SK-N-SH (cell line): ENCODE data around the gene ADAP1. TPM values are rescaled to one million over a fixed set of nuclear protein-coding genes. Genes with fewer than 3 reads are reported as not detected.

Experiments
- CTCF ChIA-PET: fragments of 300-600, 350-600 bp; formaldehyde crosslinking; extraction: SDS; loops from one replicate; lab custom pipeline; 2021; lab: Yijun Ruan, JAX
- POLR2A ChIA-PET: fragments of 350-600 bp; sonication (Branson Sonifier 250); formaldehyde crosslinking; extraction: SDS; loops from one replicate; lab custom pipeline; 2020; ENCODE audit warnings: antibody characterized with exemption, inconsistent platforms; lab: Yijun Ruan, JAX
- DNase-seq: peaks from one replicate; pipeline ENCODE4 v3.0.0; 2012
- H2AFZ ChIP-seq: fragments of 200-600 bp; sonication (generic); 2 replicates; pipeline ENCODE4 v1.8.1; 2016; ENCODE audit warnings: antibody characterized with exemption, mild to moderate bottlenecking, low read depth
- H3F3A ChIP-seq: fragments of 200-600 bp; sonication (generic); replicated peaks from 2 replicates; pipeline ENCODE3; 2016; ENCODE audit warnings: antibody characterized with exemption, mild to moderate bottlenecking; ENCODE audit not compliant: insufficient read depth
- H3K27ac ChIP-seq, 2 experiments: fragments of 200-500 bp in 1 of 2; fragments of 200-600 bp in 1 of 2; sonication (Bioruptor generic) in 1 of 2; sonication (generic), shearing (Covaris generic) in 1 of 2; 2 replicates each; pipeline versions ENCODE4 v1.5.1 to v1.6.1; 2014 to 2016; ENCODE audit warnings: low read depth in 2 of 2, inconsistent platforms in 1 of 2, low read length in 1 of 2, mild to moderate bottlenecking in 1 of 2, mixed read lengths in 1 of 2
- H3K27me3 ChIP-seq: fragments of 200-600 bp; sonication (generic), shearing (Covaris generic); 2 replicates; pipeline ENCODE4 v1.6.1; 2016; ENCODE audit warnings: mixed run types; ENCODE audit not compliant: insufficient read depth
- H3K36me3 ChIP-seq, 2 experiments: fragments of 200-500 bp in 1 of 2; fragments of 200-600 bp in 1 of 2; sonication (Bioruptor generic) in 1 of 2; sonication (generic) in 1 of 2; replicated peaks in 1 of 2; 2 replicates each; pipeline versions ENCODE3 to v1.5.1; 2014 to 2016; ENCODE audit warnings: low read length in 1 of 2, mild to moderate bottlenecking in 1 of 2; ENCODE audit not compliant: insufficient read depth in 2 of 2, control insufficient read depth in 1 of 2
- H3K4me1 ChIP-seq, 2 experiments: fragments of 200-500 bp in 1 of 2; fragments of 200-600 bp in 1 of 2; sonication (Bioruptor generic) in 1 of 2; sonication (generic), shearing (Covaris generic) in 1 of 2; 2 replicates each; pipeline versions ENCODE4 v1.5.1 to v1.6.1; 2014 to 2016; ENCODE audit warnings: low read depth in 1 of 2, low read length in 1 of 2, mixed run types in 1 of 2; ENCODE audit not compliant: insufficient read depth in 2 of 2, control insufficient read depth in 1 of 2
- H3K4me2 ChIP-seq: fragments of 200-600 bp; sonication (generic), shearing (Covaris generic); 2 replicates; pipeline ENCODE4 v1.6.1; 2017; ENCODE audit warnings: mixed run types
- H3K4me3 ChIP-seq, 2 experiments: fragments of 200-500 bp in 1 of 2; fragments of 200-600 bp in 1 of 2; sonication (Bioruptor generic) in 1 of 2; sonication (generic), shearing (Covaris generic) in 1 of 2; 2 replicates each; pipeline versions ENCODE4 v1.5.1 to v1.8.1; 2014 to 2016; ENCODE audit warnings: low read depth in 2 of 2, inconsistent platforms in 1 of 2, low read length in 1 of 2, mild to moderate bottlenecking in 1 of 2, mixed read lengths in 1 of 2, moderate library complexity in 1 of 2
- H3K79me2 ChIP-seq: fragments of 200-600 bp; sonication (generic); 2 replicates; pipeline ENCODE4 v1.8.1; 2017; ENCODE audit warnings: mild to moderate bottlenecking; ENCODE audit not compliant: insufficient read depth
- H3K9ac ChIP-seq: fragments of 200-600 bp; sonication (generic); 2 replicates; pipeline ENCODE4 v1.6.1; 2017; ENCODE audit warnings: mixed run types
- H3K9me2 ChIP-seq: fragments of 200-600 bp; sonication (generic); 2 replicates; pipeline ENCODE4 v1.6.1; 2017; ENCODE audit warnings: mixed run types
- H3K9me3 ChIP-seq: fragments of 200-600 bp; sonication (generic); 2 replicates; pipeline ENCODE4 v1.6.1; 2017; ENCODE audit warnings: mixed run types, mild to moderate bottlenecking, moderate library complexity
- H4K20me1 ChIP-seq: fragments of 200-600 bp; sonication (generic); 2 replicates; pipeline ENCODE4 v1.6.1; 2017; ENCODE audit warnings: mild to moderate bottlenecking, mixed run types; ENCODE audit not compliant: insufficient read depth
- CHD2 ChIP-seq: fragments of 150-350 bp; IDR thresholded peaks from 2 replicates; pipeline ENCODE4 v1.6.1; 2018; ENCODE audit warnings: low read length; ENCODE audit not compliant: partially characterized antibody
- EZH2phosphoT487 ChIP-seq: fragments of 200-600 bp; sonication (generic); IDR thresholded peaks from 2 replicates; pipeline ENCODE4 v1.6.1; 2017; ENCODE audit warnings: low read depth, mixed run types, mild to moderate bottlenecking, antibody characterized with exemption, moderate library complexity, borderline replicate concordance
- FOSL2 ChIP-seq: IDR thresholded peaks from 2 replicates; pipeline ENCODE4 v1.4.0; 2012; ENCODE audit warnings: low read depth, mild to moderate bottlenecking, moderate library complexity, borderline replicate concordance
- FOXJ3 ChIP-seq: sonication (generic); formaldehyde crosslinking; IDR thresholded peaks from 2 replicates; pipeline ENCODE4 v1.5.1; 2020; ENCODE audit warnings: mild to moderate bottlenecking, missing genetic modification reagents
- FOXM1 ChIP-seq: IDR thresholded peaks from 2 replicates; pipeline ENCODE4 v1.4.0; 2012; ENCODE audit warnings: low read depth, mild to moderate bottlenecking
- GABPA ChIP-seq: IDR thresholded peaks from 2 replicates; pipeline ENCODE4 v1.4.0; 2012; ENCODE audit warnings: low read depth, mild to moderate bottlenecking
- GATA2 ChIP-seq: sonication (generic); formaldehyde crosslinking; IDR thresholded peaks from 2 replicates; pipeline ENCODE4 v1.5.0; 2020; ENCODE audit warnings: mild to moderate bottlenecking, missing genetic modification reagents
- JUND ChIP-seq: IDR thresholded peaks from 2 replicates; pipeline ENCODE4 v1.4.0; 2012
- MAX ChIP-seq: IDR thresholded peaks from 2 replicates; pipeline ENCODE4 v1.4.0; 2012; ENCODE audit warnings: low read depth
- MEF2A ChIP-seq: IDR thresholded peaks from 2 replicates; pipeline ENCODE4 v1.4.0; 2012; ENCODE audit warnings: low read depth, borderline replicate concordance
- MXI1 ChIP-seq: IDR thresholded peaks from 2 replicates; pipeline ENCODE4 v1.6.1; 2012; ENCODE audit warnings: mild to moderate bottlenecking, low read depth, low read length, improper control_type of control experiment
- NFIC ChIP-seq: IDR thresholded peaks from 2 replicates; pipeline ENCODE4 v1.4.0; 2012; ENCODE audit warnings: borderline replicate concordance
- NRF1 ChIP-seq: IDR thresholded peaks from 2 replicates; pipeline ENCODE4 v1.6.1; 2012; ENCODE audit warnings: low read depth, mild to moderate bottlenecking, low read length
- PBX3 ChIP-seq: IDR thresholded peaks from 2 replicates; pipeline ENCODE4; 2012
- POLR2AphosphoS5 ChIP-seq: IDR thresholded peaks from 2 replicates; pipeline ENCODE4 v1.6.1; 2012; ENCODE audit warnings: low read depth, low read length
- RAD21 ChIP-seq: IDR thresholded peaks from 2 replicates; pipeline ENCODE4 v1.6.1; 2012; ENCODE audit warnings: mild to moderate bottlenecking, low read length
- RCOR1 ChIP-seq: fragments of 150-350 bp; IDR thresholded peaks from 2 replicates; pipeline ENCODE4 v1.6.1; 2017; ENCODE audit warnings: antibody characterized with exemption, low read length
- RFX5 ChIP-seq: IDR thresholded peaks from 2 replicates; pipeline ENCODE4 v1.6.1; 2012; ENCODE audit warnings: mild to moderate bottlenecking, improper control_type of control experiment, low read length
- TAF1 ChIP-seq: IDR thresholded peaks from 2 replicates; pipeline ENCODE4 v1.6.1; 2012; ENCODE audit warnings: low read depth, mild to moderate bottlenecking, low read length, moderate library complexity, borderline replicate concordance
- TEAD4 ChIP-seq: IDR thresholded peaks from 2 replicates; pipeline ENCODE4 v1.4.0; 2012; ENCODE audit warnings: mild to moderate bottlenecking, borderline replicate concordance; ENCODE audit not compliant: insufficient read depth
- USF1 ChIP-seq: IDR thresholded peaks from 2 replicates; pipeline ENCODE4 v1.4.0; 2012; ENCODE audit warnings: low read depth, borderline replicate concordance
- YY1 ChIP-seq: IDR thresholded peaks from 2 replicates; pipeline ENCODE4 v1.4.0; 2012; ENCODE audit warnings: low read depth, mild to moderate bottlenecking
- WGBS: methylation state at CpG from one replicate; pipeline ENCODE4 v1.1.6; 2017; ENCODE audit warnings: low lambda C conversion rate; 5-methylcytosine and 5-hydroxymethylcytosine counted together
- polyA plus RNA-seq, 3 experiments: library from polyadenylated mRNA; depleted of rRNA; stranded (reverse); fragments of >200 nt; gene quantifications; 2 replicates each; pipeline ENCODE4 v1.2.3, GENCODE V29; 2012

The ADAP1 gene
- polyA plus RNA-seq, 1 of the 3 experiments (the other 2 are of a cell fraction): 3.2 TPM

- H4K20me1 ChIP-seq: peaks cover 23% of the 10 kb centered on the region
- H3K27me3 ChIP-seq: no peaks in the 10 kb centered on the region
- no peaks in the 10 kb centered on the region for H3K9me3 ChIP-seq
- TF ChIP-seq FOXJ3 (CRISPR knock-in tag) (no peak), RFX5 (no peak), PBX3 (no peak), GATA2 (CRISPR knock-in tag) (no peak)
- 96% methylated on average over 7 of the region's 7 CpGs for WGBS
- H3K79me2 ChIP-seq: peaks cover 32% of the 10 kb centered on the region
- H3F3A ChIP-seq: peaks cover 46% of the 10 kb centered on the region
- peaks cover 11 to 29% of the 10 kb centered on the region in 2 experiments; a peak in 2 of 4 replicates for H3K4me1 ChIP-seq
- H3K9me2 ChIP-seq: no peaks in the 10 kb centered on the region
- H3K36me3 ChIP-seq: peaks cover 36 to 51% of the 10 kb centered on the region in 2 experiments
- no peak overlapping the region for H3K4me3 ChIP-seq
- peak overlapping the region in 1 of 2 experiments; percentile 0; a peak in 1 of 4 replicates for H3K27ac ChIP-seq
- no peak overlapping the region for H2AFZ ChIP-seq
- ChIA-PET CTCF (interaction anchor here (0.9 to 6.4 kb wide), 10 partner anchors 12 to 557 kb away, joined by 3 to 112 read pairs (median 6); no protein-coding TSS in a partner anchor), POLR2A (no interaction called here)
- no peak overlapping the region for H3K9ac ChIP-seq
- no peak for DNase-seq
- H3K4me2 ChIP-seq: no peak overlapping the region
Measured at GRCh38 chr7:875051-875450, 79.4 kb downstream of the ADAP1 start.

GRCh38 chr7:874031-874749 lies 80.3 kb downstream of the ADAP1 start:
- H3K9me3 ChIP-seq: no peaks in the 10 kb centered on the region
- no peaks in the 10 kb centered on the region for H3K27me3 ChIP-seq
- peak overlapping the region; percentile 27 to 58 for H3K27ac ChIP-seq
- WGBS: 91% methylated on average over 9 of the region's 9 CpGs
- TF ChIP-seq TEAD4: no peak
- TF ChIP-seq FOXM1: no peak
- no peak for TF ChIP-seq RFX5
- no peak for TF ChIP-seq EZH2phosphoT487
- no peak for TF ChIP-seq RCOR1
- TF ChIP-seq POLR2AphosphoS5: no peak
- no peak for TF ChIP-seq NRF1
- no peak for TF ChIP-seq JUND
- TF ChIP-seq FOSL2: no peak
- no peak for TF ChIP-seq TAF1
- TF ChIP-seq YY1: no peak
- TF ChIP-seq NFIC: no peak
- TF ChIP-seq MXI1: no peak
- TF ChIP-seq CHD2: no peak
- no peak for TF ChIP-seq RAD21
- TF ChIP-seq USF1: no peak
- no peak for TF ChIP-seq MEF2A
- no peak for TF ChIP-seq MAX
- no peak for TF ChIP-seq GABPA
- TF ChIP-seq, all 33 proteins: peak for 0
- H3K79me2 ChIP-seq: peaks cover 23% of the 10 kb centered on the region
- 0 out of 2 replicates have a peak overlapping the region, but pooled peaks have one; percentile 4 for H3K9ac ChIP-seq
- H3K4me3 ChIP-seq: no peak overlapping the region
- no peak overlapping the region for H3K4me2 ChIP-seq
- CTCF ChIA-PET: interaction anchor here (0.6 to 6.4 kb wide), 35 partner anchors 8 to 552 kb away, joined by 3 to 123 read pairs (median 7); partner anchors contain the start of genes CYP2W1 and SUN1
- no peak for DNase-seq
- peaks cover 11 to 28% of the 10 kb centered on the region in 2 experiments; a peak in 2 of 4 replicates for H3K4me1 ChIP-seq
- H4K20me1 ChIP-seq: peaks cover 14% of the 10 kb centered on the region
- no peak overlapping the region for H2AFZ ChIP-seq
- H3K9me2 ChIP-seq: no peaks in the 10 kb centered on the region
- POLR2A ChIA-PET: interaction anchor here (0.6 to 1.6 kb wide), 2 partner anchors 12 to 208 kb away, joined by 3 read pairs; no protein-coding TSS in a partner anchor
- H3F3A ChIP-seq: peaks cover 46% of the 10 kb centered on the region
- H3K36me3 ChIP-seq: peaks cover 37 to 56% of the 10 kb centered on the region in 2 experiments
